GM12874 (cell line): Measurements from ENCODE around the gene RNF31.

Experiments used
- CTCF ChIP-seq: IDR thresholded peaks from 2 replicates; pipeline ENCODE4 v1.5.1; 2011; ENCODE audit warnings: low read depth, mild to moderate bottlenecking, control low read depth, low read length, moderate library complexity; ENCODE audit not compliant: insufficient read depth

Gene RNF31

GRCh38 chr14:24145219-24145618 is 2.1 kb upstream of the RNF31 start:
- no peak for TF ChIP-seq CTCF

- no peak for TF ChIP-seq CTCF
These were observed 1.4 kb upstream of the RNF31 start for GRCh38 chr14:24145690-24146452.

- TF ChIP-seq CTCF = no peak
These were observed 783 bp upstream of the RNF31 start, which contains the start of gene PSME2 for GRCh38 chr14:24146453-24146977. Gene PSME2 (minus strand): TSS chr14:24146610. CDS start chr14:24146581, 29 bp downstream.

GRCh38 chr14:24147761-24148428 is 597 bp downstream of the RNF31 start:
- no peak for TF ChIP-seq CTCF

- no peak for TF ChIP-seq CTCF
These were observed 2.1 kb downstream of the RNF31 start for GRCh38 chr14:24149302-24149969.

GRCh38 chr14:24150061-24150460 is 2.8 kb downstream of the RNF31 start:
- no peak for TF ChIP-seq CTCF

- no peak for TF ChIP-seq CTCF
These were observed 3.3 kb downstream of the RNF31 start for GRCh38 chr14:24150567-24150966.
